GM19395 (cell line): ENCODE results near the gene CAMK2N2.

Source experiments
- ATAC-seq: cut with Tn5 transposase; IDR thresholded peaks from one replicate; pipeline ENCODE4 v1.9.1; 2021; ENCODE audit warnings: mild to moderate bottlenecking, moderate library complexity; ENCODE audit not compliant: unreplicated experiment

Gene CAMK2N2

DNA sequence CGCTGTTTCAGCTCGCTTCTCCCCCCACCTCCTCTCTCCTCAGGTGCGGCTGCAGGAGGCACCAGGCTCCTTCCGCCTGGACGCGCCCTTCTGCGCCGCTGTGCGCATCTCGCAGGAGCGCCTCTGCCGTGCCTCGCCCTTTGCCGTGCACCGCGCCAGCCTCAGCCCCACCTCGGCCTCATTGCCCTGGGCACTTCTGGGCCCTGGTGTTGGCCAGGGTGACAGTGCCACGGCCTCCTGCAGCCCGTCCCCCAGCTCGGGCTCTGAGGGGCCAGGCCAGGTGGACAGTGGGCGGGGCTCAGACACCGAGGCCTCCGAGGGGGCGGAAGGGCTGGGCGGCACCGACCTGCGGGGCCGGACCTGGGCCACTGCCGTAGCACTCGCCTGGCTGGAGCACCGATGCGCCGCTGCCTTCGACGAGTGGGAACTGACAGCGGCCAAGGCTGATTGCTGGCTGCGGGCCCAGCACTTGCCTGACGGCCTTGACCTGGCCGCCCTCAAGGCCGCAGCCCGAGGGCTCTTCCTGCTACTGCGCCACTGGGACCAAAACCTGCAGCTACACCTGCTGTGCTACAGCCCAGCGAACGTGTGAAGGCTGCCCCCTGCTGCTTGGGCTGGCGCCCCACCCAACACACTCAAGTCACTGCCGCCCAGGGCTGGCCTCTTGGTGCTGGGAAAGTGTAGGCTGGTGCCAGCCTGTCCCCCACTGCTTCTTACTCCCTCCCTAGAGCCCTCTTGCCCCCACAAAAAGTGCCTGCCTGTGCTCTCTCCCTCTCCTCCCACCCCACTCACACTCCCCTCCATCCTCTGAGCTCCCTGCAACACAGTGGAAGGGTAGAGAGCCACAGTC, 19.7 kb downstream of the CAMK2N2 start:
- no peak for ATAC-seq

DNA sequence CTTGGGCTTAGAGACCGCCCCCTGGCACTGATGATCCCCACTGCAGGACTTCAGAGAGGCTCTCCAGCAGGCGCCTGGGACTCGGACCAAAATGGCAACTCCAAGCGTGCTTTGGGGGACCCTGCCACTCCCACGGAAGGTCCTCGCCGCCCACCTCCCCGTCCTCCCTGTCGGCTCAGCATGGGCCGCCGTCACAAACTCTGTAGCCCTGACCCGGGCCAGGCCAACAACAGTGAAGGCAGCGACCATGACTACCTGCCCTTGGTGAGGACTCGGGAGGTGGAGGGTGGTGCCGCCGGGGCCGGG, 20.3 kb downstream of the CAMK2N2 start:
- no peak for ATAC-seq

DNA sequence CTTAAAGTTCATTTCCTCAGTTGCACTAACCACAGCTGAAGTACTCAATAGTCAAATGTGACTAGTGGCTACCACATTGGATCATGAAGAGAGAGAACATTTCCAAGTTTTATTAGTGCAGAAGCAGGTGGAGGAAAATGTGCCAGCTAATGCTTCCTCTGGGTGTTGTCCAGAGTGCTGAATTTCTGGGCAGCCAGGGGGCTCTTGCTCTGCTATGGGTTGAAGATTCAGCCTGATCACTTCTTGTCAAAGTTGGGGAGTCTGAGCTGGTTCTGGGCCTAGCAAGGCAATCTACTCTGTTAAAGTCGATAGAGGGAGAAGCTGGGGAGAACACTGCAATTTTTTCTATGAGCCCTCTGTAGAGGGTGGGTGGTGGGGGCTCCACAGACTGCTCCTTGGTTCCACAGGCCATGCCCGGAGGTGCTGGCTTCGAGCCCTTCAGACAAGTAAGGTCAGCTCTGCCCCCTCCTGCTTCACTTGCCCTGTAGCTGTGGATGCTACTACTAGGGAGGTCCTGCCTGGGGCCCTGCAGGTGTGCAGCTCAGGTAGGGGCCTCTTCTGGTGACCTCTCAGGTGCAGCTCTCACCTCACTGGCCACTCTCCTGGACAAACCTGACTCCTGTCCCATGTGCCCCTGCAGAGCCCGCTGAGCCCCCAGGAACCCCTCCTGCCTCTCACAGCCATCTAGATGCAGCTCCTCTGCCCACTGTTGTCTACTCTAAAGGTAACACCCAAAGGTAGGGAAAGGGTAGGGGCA, 20.8 kb downstream of the CAMK2N2 start:
- no peak for ATAC-seq

DNA sequence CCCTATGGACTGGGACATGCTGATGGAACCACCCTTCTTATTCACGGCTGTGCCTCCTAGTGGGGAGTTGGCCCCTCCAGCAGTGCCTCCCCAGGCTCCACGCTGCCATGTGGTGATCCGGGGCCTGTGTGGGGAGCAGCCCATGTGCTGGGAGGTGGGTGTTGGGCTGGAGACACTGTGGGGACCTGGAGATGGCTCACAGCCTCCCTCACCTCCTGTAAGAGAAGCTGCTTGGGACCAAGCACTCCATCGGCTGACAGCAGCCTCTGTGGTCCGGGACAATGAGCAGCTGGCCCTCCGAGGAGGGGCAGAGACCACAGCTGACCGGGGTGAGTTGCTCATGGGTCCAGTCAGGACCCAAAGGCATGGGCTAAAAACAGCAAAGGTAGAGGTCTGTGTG, 21.6 kb downstream of the CAMK2N2 start:
- no peak for ATAC-seq

DNA sequence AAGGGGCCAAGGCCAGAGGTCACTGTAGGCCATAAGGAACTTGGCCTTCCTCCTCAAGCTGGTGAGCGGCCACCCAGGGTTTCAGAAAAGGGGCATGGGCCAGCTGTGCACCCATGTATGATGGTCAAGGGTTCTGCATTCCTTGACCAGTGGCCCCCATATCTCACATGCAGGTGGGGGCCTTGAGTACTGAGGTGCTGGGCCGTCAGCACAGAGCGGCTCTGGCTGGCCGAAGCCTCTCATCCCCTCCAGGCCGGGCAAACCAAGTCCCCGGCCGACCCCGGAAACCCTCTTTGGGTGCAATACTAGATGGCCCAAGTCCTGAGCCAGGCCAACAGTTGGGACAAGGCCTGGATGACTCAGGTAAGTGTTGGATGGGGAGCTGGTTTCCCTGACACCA, 22.1 kb downstream of the CAMK2N2 start:
- no peak for ATAC-seq

DNA sequence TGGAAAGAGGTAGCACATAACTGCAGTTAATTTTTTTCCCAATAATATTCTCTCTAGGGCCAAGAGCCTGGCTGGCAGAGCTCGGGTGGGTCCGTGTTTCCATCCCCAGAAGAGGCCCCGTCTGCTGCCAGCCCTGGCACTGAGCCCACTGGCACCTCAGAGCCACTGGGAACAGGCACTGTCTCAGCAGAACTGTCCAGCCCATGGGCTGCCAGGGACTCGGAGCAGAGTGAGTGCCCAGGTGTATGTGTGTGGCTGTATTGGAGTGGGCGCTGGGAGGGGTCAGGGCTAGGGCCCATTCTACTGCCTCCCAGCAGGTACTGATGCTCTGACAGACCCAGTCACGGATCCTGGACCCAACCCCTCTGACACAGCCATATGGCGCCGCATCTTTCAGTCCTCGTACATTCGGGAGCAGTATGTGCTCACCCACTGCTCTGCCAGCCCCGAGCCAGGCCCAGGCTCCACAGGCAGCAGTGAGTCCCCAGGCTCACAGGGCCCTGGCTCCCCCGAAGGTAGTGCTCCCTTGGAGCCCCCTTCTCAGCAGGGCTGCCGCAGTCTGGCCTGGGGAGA, 23.0 kb downstream of the CAMK2N2 start:
- ATAC-seq, result no peak

DNA sequence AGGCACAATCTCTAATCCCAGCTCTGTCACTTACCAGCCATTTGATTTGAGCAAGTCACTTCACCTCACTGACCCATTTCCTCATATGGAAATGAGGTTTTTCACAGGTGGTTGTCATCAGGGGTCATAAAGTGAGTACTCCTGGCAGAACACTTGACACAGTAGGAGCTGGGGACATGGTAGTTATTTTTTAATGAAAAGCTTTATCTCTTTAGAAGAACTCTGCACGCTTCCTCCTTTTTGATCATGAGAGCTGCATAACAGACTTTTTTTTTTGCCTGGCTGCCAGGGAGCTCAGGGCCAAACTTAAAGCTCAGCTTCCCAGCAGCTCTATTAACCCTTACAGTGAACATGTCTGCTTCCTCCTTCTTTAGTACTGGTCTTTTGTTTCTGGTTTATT, 23.5 kb downstream of the CAMK2N2 start:
- no peak for ATAC-seq

DNA sequence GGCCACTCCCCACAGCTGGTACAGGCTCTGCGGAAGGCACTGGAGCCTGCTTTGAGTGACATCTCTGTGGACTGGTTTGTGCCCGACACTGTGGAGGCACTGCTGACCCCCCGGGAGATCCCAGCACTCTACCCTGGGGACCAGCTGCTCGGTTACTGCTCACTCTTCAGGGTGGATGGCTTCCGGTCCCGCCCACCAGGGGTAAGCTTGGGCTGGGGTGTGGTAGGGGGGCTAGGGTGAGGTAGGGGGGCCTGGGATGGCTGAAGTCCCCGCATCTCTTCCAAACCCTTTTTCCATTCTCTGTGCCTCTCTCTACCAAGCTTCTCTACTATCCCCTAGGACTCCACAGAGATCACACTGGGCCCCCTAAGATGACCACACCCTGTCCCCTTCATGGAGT, 24.1 kb downstream of the CAMK2N2 start:
- ATAC-seq, result no peak

DNA sequence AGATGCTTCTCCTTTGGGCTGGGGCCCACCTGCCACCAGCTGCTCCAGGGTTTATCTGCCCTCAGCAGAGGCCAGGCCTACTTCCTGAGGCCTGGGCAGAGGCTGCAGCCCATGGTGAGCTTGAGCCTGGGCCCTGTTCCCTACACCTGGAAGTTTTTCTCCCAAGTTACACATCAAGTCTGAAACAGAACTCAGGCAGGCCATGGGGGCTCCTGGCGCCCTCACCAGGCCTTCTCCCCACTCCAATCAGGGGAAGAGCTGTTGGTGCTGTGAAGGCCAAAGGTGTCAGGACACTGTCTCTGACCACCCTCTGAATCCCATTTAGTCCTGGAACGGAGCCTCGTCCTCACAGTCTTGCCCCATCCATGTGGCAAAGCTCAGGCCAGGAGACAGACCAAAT, 24.7 kb downstream of the CAMK2N2 start:
- no peak for ATAC-seq

DNA sequence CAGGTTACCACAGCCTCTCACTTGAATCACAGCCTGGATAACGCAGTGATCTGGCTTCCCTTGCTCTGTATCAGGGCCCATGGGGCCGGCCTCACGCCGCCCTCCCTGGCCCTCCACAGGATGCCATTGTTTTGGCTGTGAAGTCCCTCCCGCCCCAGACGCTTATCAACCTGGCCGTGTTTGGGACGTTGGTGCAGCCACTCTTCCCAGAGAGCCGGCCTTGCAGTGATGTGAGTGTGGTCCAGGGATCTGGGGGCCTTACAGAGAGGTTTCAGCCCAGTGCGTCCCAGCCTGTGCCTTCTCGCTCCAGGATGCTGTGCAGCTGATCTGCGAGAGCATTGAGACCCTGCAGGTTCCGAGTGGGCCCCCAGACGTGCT, 25.3 kb downstream of the CAMK2N2 start:
- no peak for ATAC-seq

DNA sequence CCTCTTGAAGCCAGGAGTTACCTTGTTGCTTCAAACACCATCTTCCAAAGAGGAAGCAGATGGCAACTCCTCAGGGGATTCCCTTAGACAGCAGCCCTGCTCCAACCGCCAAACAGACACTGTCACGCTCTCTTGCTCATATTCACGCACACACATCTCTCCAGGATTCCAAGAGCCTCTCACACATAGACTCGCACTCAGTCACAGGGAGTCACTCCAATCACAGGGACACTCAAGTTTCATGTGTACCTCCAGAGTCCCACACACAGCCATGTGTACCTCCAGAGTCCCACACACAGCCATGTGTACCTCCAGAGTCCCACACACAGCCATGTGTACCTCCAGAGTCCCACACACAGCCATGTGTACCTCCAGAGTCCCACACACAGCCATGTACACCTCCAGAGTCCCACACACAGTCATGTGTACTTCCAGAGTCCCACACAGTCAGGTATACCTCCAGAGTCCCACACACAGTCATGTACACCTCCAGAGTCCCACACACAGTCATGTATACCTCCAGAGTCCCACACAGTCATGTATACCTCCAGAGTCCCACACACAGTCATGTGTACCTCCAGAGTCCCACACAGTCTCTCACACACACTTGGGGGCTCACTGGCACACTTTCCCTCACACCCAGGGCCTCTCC, 25.8 kb downstream of the CAMK2N2 start:
- no peak for ATAC-seq

DNA sequence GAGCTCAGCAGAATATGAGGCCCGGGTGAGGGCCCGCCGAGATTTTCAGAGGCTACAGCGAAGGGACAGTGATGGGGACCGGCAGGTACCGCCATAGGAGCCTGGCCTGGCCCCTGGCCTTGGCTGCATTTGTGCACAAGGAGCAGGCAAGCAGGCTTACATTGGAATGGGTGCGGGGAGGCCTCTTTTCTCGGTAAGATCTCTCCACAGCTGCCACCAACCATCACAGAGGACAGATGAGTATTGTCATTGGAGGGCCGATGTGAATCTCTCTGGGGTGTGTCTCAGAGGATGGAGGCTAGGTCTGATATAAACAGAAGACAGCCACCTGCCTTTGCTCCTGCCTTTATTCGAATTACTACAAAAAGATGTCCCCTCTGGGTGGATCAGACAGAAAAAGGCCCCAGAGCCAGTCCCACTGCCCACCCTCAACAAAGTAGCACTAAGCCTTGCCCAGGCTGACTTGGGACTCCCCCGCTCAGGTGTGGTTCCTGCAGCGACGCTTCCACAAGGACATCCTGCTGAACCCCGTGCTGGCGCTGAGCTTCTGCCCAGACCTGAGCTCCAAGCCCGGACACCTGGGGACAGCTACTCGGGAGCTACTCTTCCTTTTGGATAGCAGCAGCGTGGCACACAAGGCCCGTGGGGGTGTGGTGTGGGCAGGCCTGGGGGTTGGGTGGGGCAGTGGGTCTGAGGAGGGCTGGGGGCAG, 26.5 kb downstream of the CAMK2N2 start:
- no peak for ATAC-seq

DNA sequence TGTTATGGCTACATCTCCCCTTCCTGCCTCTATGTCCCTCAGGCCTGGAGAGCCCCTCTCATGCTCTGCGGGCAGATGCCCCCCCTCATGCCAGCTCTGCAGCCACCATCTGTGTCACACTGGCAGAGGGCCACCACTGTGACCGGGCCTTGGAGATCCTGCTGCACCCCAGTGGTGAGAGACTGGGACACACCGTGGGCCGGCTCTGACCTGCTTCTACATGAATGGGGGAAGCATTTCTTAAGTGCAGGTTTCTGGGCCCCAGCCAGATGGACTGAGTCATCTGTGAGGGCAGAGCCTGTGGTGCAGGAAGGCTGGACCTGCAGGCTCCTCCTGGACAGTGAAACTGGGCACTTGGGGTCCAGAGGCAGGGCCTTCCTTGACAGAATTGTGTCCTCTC, 27.1 kb downstream of the CAMK2N2 start:
- ATAC-seq, result no peak

DNA sequence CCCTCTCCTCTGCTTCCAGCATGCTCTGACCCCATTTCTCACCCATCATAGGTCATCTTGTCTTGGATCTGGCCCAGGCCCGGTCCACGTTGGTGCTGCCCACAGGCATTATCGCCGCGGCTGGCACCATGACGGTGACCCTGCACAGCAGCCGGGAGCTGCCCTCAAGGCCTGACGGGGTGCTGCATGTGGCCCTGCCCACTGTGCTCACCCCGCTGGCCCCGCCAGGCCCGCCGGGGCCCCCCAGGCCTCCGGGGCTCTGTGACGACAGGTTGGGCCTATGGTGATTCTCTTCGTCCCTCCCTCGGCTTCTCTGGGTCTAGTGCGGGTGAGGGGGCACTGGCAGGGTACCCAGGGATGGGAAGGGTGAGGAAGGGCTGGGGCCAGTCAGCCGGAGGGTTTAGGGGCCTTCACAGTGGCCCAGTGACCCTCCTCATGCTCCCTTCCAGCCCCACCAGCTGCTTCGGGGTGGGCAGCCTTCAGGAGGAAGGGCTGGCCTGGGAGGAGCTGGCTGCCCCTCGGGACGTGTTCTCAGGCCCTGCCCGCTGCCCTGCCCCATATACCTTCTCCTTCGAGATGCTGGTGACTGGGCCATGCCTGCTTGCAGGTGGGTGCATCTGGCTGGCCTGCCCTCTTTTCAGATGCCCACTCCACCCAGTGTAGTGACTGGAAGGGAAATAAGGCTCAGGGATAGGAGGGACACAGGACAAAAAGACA, 28.1 kb downstream of the CAMK2N2 start:
- no peak for ATAC-seq

DNA sequence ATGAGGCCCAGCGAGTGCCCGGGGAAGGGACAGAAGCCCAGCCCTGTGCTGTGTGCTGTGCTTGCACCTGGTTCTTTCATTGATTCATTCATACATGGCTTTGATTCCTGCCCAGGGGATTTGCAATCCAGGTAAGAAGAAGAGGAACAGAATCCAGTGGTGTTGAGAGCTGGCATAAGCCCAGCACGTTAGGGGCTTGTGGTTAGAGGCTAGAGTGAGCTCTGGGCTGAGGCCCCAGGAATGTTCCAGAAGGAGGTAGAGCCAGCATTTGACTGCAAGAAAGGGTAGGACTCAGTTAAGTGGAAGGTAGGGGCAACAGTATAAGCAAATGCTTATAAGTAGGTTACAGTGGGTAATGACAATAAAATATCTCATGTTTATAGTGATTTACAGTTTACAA, 29.7 kb downstream of the CAMK2N2 start:
- ATAC-seq, result no peak

DNA sequence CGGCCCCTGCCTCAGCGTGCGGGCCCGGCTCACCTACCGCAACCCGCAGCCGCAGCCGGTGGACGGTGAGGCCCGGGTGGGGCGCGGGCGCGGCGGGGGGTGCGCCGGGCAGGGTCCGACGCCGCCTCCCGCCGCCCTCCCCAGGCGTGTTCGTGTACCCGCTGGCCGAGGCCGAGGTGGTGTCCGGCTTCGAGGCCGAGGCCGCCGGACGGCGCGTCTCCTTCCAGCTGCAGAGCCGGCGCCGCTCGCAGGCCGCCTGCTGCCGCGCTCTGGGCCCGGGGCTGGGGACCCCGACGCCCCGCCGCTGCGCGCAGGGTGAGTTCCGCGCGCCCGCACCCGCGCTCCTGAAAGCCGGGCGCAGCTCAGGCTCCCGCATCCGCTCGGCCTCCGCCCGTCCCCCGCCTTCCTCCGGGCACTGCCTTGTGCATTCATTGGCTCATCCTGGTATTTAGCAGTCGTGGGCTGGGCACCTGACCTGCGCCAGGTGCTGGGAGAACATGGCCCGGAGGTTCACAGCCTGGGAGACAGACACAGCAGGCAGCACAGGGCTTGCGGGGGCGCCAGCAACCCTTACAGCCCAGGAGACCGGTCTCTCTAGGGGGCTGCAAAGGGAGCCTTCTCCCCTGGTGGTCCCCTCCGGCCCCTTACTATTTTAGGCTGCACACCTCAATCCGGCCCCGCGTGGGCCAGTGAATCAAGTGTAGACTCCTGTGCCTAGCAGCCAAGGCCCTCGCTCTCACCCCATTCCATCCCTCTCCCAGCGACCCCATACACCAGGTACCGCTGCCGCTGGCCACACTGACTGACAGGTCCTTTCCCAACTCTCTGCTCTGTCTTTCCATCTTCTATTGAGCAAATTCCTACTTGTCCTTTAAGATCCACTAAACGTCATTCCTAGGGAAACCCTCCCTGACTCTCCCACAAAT, 30.5 kb downstream of the CAMK2N2 start:
- ATAC-seq, result no peak

DNA sequence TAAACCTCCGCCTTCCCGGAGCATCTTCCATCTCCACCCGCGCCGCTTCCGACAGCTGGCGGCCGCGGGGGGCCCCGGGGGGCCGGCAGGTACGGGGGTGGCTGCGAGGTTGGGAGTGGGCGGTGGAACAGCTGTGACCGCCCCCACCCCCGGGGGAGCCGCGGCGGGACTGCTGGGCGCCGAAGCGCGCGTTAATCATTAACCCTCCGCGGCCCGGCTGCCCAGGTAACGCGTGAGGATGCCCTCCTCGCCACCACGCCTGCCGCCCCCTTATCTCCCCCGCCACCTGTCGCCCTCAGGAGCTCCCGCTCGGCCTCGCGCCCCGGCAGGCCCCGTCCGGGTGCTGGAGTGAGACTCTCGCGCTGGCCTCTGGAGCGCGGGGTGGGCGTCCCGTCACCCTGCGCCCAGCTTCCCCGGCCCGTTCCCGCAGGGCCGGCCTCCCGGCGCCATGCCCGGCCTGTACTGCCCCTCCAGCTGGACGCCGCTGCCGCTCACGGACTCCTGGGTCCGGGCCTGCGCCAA, 31.2 kb downstream of the CAMK2N2 start:
- no peak for ATAC-seq

DNA sequence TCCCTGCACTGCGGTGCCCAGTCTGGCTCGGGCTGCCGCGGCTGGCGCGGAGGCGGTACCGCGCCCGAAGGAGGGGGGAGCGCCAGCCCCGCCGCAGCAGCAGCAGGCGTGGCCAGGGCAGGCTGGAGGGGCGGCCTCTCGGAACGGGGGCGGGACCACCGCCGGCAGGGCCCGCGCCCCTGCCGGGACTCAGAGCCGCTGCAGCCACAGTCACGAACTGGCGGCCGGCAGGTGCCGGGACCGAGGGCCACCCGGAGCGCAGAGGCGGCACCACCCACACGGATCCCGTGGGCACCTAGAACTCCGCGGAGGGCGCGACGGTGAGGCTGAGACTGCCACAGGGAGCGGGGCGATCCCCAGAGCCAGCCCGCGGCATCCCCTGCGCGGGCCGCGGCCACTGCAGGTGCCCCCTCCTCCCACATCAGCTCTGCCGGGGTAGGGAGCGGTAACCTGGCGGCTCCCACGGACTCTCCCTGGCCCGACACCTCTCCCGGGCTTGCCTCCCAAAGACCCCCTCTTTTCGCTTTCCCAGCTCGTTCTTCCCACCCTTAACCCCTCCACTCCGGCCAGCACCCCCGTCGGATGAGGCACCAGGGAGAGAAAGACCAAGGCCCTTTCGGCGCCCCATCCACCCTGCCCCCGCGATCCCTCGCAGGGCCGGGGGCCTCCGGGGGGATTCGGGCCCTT, 31.8 kb downstream of the CAMK2N2 start, which contains the start of gene VWA5B2:
Gene VWA5B2, plus strand, starts transcription at position 192 of the 687 bp plus-strand sequence. CDS start 944 bp downstream, outside the sequence.
- no peak for ATAC-seq
